Stomach (tissue), 4 donors: Measurements from ENCODE around the gene PLPP2.

Source experiments
- POLR2A ChIP-seq, 4 donors: fragments of 450-650 bp; IDR thresholded peaks; one replicate each; pipeline ENCODE4 v1.6.1; 2016; ENCODE audit warnings: antibody characterized with exemption in 4 of 4, control low read depth in 2 of 4, mild to moderate bottlenecking in 1 of 4, moderate library complexity in 1 of 4
- POLR2AphosphoS5 ChIP-seq, 3 donors: sonication (generic); formaldehyde crosslinking; IDR thresholded peaks; one replicate each; pipeline ENCODE4 v1.6.1; 2016; ENCODE audit warnings: antibody characterized with exemption in 3 of 3
- TF ChIP-seq, protein P1 (sequence below), 7 experiments: fragments of 450-650 bp in 4 of 7; fragments of 200-600 bp in 3 of 7; sonication (generic) in 3 of 7; IDR thresholded peaks; one replicate each; pipeline ENCODE4 v1.5.1; 2016 to 2019; ENCODE audit warnings: antibody characterized with exemption in 7 of 7, control low read depth in 2 of 7, mild to moderate bottlenecking in 1 of 7

DNA sequence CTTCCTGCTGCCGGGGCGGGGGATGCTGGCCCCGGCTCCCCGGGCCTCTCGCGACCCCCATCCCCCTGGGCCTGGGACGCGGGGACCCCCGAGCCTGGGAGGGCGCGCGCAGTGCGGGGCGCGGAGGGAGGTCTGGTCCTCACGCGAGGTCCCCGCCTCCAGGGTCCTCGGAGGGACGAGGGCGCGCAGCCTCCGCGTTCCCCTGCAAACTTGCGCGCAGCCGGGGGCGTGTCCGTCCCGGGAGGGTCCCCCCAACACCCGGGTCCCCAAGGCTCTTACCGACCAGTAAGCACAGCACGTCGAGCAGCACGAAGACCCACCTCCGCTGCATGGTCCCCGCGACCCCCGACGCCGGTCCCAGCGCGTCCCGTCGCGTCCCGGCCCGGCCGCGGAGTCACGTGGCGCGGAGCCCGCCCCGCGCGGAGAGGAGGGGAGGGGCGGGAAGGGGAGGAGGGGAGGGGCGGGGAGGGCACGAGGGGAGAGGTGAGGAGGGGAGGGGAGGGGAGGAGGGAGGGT lies at the start of gene PLPP2:
- TF ChIP-seq, protein P1, sequence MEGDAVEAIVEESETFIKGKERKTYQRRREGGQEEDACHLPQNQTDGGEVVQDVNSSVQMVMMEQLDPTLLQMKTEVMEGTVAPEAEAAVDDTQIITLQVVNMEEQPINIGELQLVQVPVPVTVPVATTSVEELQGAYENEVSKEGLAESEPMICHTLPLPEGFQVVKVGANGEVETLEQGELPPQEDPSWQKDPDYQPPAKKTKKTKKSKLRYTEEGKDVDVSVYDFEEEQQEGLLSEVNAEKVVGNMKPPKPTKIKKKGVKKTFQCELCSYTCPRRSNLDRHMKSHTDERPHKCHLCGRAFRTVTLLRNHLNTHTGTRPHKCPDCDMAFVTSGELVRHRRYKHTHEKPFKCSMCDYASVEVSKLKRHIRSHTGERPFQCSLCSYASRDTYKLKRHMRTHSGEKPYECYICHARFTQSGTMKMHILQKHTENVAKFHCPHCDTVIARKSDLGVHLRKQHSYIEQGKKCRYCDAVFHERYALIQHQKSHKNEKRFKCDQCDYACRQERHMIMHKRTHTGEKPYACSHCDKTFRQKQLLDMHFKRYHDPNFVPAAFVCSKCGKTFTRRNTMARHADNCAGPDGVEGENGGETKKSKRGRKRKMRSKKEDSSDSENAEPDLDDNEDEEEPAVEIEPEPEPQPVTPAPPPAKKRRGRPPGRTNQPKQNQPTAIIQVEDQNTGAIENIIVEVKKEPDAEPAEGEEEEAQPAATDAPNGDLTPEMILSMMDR (IDR thresholded peaks at IDR 0.05): no peak
- TF ChIP-seq POLR2AphosphoS5 (IDR thresholded peaks at IDR 0.05) (peak in 1 of 3 donors; percentile 57), POLR2A (IDR thresholded peaks at IDR 0.05) (no peak)
